ENCODE results near the gene RCOR1.

RCOR1 gene

DNA sequence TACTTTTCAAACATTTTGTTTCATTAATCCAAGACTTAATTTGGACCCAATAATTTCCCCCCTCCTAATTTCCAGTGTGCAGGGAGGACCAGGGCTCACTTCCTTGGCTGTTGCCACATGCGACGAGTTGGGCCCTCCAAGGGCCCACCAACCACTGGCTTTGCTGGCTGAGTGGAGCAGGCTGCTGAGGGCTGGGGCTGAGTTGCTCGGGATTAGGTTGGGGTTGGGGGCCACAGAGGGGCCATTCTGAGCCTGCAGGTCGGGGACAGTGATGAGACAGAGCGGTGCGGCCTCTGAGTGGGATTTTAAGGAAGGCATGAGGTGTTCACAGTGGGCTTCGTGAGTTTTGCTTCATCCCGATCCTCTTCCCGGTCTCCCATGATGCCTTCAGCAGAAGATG lies 178.7 kb downstream of the RCOR1 start:
- DNase-seq, result no peak

DNA sequence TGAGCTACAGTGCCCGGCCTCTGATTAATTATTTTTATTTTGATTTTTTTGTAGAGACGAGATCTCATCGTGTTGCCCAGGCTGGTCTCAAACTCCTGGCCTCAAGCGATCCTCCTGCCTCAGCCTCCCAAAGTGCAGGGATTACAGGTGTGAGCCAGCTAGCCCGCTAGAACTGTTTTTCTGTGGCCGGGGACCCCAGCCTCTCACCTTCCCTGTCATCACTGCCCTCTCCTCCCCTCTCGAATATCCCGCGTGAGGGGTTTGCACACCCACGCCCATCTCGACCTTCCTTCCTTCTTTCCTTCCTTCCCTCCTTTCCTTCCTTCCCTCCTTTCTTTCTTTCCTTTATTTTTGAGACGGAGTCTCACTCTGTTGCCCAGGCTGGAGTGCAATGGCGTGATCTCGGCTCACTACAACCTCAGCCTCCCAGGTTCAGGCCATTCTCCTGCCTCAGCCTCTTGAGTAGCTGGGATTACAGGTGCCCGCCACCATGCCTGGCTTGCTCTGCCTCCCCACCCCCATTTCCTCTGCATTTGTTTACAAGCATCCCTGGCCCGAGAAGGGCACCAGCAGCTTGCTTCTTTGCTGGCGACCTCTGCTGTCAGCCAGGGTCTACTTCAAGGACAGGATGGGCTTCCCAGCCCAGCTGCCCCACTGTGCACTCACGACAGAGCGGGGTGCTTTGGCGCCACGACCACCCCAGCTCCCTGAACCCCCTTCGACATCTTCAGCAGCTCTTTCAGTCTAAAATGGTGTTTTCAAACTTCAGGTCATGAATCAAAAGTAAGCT lies 180.5 kb downstream of the RCOR1 start:
- no peak for DNase-seq

DNA sequence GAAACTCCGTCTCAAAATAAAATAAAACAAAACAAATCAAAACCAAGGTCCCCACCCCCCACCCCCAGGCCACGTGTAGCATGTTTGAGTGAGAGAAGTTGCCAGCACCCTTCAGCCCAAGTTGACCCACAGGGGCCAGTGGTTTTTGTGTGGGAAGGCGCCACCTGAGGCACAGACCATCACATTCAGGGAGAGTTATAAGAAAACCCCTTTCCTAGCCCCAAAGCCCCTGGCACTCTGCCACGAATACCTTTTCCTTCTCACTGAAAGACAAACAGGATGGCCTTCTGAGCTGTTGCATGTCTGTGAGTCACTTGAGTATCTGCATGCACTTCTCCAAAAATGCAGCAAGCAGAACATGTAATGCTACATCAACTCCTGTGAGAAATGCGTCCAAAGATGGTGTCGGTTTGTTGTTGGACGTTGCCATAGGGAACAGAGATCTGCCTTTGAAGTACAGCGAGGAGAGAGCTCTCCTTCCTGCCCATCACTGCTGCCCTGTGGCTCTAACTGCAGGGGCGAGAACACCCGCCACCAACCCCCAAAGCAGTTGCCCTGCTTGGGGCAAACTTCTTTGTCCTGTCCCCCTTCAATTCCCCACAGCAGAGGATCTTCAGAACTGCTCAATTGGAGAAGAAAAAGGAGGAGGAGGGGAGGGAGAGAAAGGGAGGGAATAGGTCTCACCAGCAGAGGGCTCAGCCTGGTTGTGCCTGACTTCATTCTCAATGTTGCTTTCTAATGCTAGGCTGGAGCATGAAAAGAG lies 182.1 kb downstream of the RCOR1 start:
- DNase-seq, result peak in 36 of 58 donors; percentile 16 to 71 (median 45)

DNA sequence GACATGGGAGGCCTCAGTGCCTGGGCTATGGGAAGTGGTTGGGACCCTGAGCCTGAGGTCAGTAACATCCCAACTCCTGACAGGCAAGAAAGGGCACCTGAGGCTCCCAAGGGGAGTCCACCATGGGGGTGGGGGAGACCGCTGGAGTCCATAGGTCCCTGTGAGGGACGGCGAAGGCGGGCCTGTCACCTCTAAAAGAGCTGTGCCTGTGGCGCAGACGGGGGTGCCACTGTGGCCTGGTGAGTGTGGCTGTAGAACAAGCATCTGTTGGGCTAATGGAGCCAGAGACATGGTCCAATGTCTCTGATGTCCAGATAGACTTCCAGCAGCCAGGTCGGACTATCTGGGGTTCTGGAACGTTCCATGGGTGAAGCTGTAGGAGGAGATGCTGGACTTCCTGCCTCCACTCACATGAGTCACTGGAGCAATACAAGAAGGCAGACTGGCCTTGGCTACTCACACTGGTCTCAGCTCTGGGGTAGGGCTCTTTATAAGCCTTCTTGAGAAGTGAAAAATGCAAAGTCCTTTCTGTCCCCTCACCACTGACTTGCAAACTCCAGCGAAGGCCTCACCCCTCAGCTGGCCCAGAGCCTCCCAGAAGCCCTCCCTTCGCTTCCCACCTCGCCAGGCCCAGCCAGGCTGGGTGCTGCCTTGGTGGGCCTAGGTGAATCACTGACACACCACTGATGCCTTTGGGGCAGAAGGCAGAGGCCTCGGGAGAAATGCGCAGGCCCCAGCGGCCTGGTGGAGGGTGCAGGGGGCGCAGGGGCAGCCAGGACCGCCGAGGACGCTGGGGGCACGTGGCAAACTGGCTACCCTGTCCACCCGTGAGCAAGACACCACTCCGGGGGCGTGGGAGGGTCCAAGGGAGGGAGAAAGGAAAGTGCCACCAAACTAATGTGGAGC lies 183.7 kb downstream of the RCOR1 start:
- peak in 2 of 58 donors; percentile 18 to 39 for DNase-seq

DNA sequence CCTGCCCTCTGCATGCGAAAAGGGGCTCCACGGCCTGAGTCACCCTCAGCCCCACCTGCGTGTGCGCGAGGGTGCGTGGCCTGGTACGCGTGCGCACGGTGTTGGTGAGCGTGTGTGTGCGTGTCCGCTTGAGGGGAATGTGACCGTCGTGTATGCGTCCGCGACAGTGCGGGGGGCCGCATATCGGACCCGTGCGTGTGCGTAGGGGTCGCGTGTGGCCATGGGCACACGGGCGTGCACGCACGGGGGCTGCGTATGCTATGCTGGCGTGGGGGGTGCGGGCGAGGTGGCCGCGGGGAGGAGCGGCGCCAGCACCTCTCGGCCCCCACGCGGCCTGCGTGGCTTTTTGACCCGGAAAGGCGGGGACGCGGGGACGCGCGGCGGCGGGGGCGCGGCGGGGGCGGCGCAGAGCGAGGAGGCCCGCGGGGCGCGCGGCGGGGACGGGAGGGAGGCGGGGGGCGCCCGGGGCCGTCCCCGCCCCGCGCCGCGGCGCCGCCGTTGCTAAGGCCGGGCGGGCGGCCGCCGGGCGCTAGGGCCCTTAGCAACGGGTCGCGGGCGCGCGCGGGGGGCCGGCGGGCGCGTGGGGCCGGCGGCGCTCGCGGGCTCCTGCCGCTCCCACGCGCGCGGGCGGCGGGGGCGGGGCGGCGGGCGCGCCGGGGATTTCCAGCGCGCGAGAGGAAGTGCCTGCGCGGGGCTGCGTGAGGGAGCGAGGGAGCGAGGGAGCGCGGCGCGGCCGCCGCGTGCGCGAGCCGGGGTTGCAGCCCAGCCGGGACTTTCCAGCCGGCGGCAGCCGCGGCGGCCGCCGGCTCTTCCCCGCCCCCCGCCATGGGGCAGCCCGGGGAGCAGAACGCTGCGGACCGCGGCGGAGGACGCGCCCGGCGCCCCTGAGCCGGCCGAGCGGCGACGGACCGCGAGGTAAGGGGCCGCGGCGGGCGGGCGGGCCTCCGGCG lies 184.6 kb downstream of the RCOR1 start, which contains the start of gene TRAF3:
TRAF3 (plus strand) TSS at position 689 of the 950 bp plus-strand sequence. CDS start 92,753 bp downstream, outside the sequence.
- peak in 37 of 58 donors; percentile 16 to 71 (median 53) for DNase-seq

DNA sequence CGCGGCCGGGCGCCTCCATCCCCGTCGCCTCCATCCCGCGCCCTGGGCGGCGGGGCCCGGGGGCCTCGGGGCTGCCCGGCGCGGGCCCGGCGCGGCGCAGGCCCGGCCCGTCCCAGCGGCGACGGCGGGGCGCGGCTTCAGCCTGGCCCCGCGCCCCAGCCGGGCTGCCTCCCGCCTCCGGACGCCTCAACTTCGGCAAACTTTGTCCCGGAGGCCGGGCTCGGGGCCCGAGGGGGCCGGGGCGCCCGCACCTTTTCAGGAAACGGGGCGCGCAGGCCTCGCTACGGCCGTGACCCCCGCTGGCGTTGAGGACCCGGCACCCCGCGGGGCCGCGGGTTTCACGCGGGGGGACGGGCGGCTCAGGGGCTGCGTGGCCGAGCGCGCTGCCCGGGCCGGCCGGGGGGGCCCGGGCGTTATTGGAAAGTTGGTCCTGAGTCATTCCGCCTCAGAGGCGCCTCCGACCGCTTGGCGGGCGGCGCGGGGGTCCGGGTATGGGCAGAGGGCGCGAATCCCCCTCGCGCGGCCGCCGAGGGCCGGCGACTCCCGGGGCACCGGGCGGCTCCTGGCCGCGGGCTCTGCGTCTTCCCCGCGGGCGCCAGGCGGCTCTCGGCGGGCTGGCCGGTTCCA lies 185.4 kb downstream of the RCOR1 start:
- DNase-seq, result peak in 1 of 58 donors; percentile 12

DNA sequence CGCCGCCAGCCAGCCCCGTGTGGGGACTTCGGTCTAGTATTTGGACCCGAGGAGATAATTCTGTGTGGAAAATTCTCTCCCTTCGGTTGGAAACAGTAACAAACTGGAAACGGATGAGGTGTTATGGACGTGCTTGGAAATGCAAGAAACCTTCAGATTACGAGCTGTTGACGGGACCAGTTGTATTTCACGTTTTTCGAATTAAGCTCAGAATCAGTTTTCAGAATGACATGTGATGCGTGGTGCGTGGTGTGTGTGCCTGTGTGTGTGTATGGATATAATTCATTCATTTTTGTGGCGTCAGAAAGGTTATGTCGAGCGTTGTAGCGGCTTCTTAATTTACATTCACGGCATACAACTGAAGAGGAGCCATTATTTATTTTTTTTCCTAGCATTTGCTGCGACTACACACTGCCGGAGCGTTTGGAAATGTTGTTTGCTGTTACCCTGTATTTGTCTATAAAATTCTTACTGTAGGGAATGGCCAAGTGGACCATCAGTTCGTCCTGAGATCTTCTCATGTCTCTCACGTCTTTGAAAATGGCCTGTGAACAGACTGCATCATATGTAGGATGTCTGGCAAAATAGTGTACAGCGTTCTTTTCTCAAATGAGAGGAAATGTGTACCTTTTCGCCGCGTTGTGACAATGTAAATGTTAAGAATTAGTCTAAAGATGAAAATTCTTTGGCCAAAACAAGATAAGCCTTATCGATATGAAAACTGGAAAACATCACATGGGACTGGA lies 186.1 kb downstream of the RCOR1 start:
- peak in 5 of 58 donors; percentile 25 to 59 (median 32) for DNase-seq

DNA sequence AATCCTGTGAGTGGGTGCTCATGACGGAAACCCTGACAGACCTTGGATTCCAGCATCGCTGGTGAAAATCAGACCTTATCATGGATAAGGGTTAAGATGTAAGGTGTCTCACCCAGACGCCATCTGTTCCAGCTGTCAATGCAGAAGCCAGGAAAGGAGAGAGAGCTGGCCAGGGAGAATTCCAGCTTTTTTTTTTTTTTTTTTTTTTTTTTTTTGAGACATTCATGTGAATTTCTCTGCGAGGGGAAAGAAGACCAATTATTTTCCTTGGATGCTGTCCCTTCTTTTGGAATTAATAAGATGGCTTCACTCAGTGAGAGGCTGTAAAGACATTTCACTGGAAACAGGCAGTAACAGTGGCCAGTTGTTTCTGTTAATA lies 186.6 kb downstream of the RCOR1 start:
- DNase-seq, result peak in 1 of 58 donors; percentile 27

DNA sequence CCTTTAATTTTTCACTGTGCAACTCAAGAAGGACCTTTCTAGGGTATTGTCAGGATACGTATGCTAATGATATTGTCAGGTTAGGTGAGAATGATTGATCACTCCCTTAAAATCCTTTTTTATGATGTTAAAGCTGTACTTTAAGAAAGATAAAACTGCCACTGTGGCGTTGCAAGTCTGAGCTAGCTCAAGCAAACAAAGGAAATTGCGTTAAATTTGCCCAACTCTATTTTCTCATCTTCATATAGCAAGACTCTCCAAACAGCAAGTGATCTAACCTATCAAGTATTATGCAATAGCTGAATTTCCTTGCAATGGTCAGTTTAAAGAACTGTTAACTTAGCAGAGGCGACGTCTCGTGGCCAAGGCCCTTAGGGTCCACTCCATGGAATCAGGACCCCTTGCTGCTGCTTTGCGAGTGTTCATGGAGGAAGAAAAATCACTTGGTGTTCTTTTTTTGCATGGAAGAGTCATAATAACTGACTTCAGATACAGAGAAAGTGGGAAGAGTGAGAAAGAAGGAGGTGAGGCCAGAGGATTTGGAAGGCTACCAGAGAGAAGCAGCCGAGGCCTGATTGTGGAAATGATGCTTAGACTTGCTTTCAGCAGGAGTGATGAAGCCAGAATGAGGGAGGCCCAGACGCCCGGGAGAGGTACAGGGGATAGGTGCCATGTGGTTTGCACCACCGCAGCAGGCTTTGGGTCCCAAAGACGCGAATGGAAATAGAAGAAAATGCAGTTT lies 187.3 kb downstream of the RCOR1 start:
- DNase-seq, result peak in 13 of 58 donors; percentile 14 to 64 (median 42)
